IPS-NIHi7 (cell line): ENCODE data around the gene NRXN3.
A peak's percentile ranks its signal among the peaks of the same experiment; 100 is the strongest.
"Not testable (repeated sequence)": the region's sequence is repeated elsewhere in the genome, so short reads cannot be mapped to it uniquely, and the experiment has no call there.

Experiments
- DNase-seq: peaks from one replicate; pipeline ENCODE4 v3.0.0; 2012; ENCODE audit warnings: mixed read lengths; ENCODE audit errors: extremely low spot score

NRXN3 gene

DNA sequence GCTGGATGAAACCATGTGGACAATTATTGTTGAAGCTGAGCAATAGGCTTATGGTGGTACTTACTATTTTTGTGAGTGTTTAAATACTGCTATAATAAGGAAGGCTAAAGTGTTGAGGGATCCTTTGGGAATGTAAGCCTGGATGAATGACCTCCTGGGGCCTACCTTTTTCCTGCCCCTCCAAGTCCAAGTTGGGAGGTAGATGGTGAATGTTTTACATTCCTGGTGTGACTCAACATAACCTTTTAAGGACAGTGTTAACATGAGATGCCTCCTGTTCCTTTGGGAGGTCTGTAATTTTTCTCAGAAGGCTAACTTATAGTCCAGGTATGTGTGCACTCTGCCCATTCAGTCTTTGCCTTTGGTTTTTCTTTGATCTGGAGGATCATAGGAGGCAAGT lies 315.9 kb downstream of the NRXN3 start:
- DNase-seq: peak; percentile 42

DNA sequence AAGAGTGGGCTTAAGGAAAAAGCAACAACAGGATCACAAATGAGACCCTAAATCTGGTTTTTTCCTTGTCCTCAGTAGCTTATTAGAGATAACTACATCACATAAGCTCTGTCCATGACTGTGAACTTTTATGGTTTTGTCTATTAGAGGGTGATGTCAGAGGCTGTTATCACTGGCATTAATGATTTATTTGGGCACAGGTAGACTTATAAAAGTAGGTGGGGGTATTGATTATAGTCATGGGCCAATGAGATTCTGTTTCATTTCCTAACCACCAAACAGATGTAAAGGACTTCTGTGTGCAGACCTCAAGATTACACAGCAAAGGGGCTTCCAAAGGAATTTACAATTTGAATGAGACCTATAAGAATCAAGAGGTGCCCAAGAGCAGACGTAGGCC lies 316.4 kb downstream of the NRXN3 start:
- no peak for DNase-seq

DNA sequence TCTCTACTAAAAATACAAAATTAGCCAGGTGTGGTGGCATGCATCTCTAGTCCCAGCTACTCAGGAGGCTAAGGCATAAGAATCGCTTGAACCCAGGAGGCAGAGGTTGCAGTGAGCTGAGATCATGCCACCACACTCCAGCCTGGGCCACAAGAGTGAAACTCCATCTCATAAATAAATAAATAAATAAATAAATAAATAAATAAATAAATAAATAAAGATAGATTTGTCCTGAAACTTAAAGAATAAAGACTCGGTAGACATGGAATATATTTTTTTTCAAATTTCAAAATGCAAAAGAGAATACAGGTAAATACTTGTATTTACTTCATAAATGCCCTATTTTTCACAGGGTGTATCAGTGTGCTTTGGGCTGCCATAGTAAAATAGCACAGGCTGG lies 317.4 kb downstream of the NRXN3 start:
- not testable (repeated sequence) for DNase-seq

DNA sequence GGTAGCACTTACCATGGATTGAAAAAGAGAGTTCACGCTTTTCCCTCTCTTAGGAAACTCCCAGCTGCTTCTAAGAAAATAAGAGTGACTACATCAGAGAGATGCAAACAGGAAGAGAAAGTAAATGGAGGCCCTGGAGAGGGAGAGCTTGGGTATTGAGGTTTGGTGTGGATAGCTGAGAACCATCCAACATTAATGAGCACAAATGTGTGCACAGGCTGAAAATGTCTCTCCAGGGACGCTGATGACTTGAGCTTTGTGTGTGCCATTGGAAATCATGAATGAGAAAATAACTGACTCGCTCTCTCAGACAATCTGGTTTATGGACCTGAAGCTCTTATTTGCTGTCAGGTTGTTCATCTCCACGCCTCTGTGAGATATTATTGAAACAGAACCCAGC lies 318.8 kb downstream of the NRXN3 start:
- DNase-seq: no peak

DNA sequence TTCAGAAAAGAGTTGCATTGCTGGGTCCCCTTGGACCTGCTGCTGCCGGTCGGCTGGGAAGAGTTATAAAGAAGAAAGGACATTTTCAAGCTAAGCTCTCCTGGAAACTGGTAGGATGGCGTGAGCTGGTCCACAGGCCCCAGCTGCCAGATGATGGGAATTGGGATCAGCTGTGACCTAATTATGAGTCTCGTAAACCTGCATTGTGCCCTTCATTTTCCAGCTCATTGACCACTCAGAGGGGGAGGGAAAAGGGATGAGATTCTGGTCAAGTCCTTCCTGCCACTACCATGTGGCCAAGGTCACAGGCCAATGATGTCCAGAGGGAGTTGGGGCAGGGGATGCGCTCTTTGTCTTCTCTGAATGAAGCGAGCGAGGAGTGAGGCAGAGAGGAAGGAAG lies 320.9 kb downstream of the NRXN3 start:
- DNase-seq: no peak

DNA sequence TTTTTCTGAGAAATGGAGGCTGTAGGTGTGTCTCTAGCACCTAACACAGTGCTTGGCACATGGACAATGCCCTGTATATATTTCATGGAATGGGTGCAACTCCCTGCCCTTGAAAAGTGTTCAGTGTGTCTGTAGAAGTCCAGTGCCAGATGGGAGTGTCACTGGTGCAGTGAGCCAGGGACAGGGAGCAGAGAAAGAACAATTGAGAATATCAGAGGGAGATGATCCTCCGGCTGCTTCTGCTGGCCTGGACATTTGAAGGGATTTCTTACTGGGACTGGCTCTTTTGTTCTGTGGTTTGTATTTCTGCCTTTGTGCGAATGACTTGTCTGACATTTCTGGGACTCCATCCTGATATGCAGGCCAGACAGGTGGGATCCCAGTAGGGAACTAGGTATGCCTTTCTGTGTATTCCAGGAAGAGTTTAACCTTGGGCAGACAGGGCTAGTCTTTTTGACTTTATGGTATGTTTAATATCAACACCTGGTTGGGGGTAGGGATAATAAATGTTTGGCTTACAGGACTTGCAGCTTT lies 328.0 kb downstream of the NRXN3 start:
- DNase-seq: no peak

DNA sequence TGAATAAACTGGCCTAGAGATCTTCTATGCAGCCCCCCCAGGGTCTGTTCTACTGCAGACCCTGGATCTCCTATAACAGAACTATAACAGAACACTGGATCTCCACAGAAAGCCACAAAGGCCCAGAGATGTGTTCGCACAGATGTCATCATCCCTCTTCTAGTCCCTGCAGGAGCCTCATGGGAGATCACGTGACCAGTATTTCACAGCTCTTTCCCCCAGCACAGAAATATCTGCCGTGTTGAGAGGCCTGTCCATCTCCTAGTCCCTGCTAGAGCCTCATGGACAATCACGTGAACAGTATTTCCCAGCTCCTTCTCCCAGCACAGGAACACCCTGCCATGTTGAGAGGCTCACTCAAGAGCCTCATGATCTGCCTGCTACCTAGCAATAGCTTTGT lies 331.7 kb downstream of the NRXN3 start:
- DNase-seq: no peak

DNA sequence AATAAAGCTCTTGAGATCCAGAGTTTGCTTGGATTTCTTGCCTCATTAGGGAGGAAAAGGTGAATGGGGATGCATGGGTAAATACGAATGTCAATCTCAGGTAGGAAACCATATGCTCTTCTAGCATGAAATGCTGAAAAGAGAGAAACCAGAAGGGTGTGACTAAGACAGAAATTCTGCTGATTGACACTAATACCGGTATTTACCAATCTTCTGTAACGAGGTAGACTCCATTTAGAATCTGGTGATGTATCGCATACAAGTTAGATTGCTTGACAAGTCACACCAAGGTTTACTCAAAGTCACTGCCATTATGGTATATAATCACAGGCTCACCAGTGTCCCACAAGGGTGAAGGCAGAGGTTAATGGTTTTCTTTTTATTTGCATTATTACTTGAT lies 337.9 kb downstream of the NRXN3 start:
- DNase-seq: no peak

DNA sequence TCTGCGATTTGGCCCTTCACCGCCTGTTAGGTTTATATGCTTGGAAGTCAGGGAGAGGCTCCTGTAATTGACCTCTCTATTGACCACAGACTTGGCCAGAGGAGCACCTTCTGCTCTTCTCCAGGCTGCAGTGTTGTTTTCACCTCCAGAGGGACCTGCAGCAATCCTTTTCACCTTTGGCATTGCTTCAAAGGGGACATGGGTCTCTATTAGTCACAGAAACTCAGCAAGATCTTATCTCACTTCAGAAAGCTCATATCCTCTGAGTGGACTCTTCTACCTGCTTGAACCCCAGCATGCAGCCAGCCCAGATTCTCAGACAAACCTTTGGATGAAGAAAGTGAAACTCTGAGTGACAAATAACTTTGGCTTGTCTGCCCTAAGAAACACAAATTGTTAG lies 339.3 kb downstream of the NRXN3 start:
- peak; percentile 14 for DNase-seq

DNA sequence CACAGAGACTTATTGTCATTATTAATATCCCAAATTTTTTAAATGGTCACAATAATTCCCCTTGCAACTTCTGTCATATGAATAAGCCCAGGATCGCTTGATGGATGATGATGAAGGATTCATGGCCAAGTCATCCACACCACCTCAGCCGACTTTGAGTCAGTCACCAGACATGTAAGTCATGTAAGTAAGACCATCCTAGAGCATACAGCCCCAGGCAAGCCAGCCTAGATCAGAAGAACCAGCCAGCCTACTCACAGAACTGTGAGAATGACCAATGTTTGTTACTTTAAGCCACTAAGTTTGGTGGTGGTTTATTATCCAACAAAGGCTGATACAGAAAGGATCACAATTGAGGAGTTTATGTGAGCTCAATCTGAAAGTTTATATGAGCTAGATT lies 341.8 kb downstream of the NRXN3 start:
- no peak for DNase-seq

DNA sequence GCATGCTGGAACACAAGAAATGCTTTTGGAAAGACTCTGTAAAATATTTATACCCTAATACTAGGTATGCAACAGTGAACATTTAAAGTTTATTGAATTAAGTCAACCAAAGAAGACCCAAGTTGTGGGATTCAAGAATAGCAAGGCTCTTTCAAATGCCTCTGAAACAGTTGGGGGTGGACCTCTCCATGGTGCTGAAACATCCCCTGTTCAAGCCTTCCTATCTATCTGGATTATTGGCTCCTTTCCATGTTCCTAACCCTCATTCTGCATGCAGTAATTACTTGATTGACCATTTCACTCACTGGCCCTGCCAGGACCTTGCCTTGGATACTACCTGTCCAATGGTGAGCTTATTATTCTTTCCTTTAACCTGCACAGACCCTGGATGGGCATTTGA lies 349.7 kb downstream of the NRXN3 start:
- DNase-seq: peak; percentile 63

DNA sequence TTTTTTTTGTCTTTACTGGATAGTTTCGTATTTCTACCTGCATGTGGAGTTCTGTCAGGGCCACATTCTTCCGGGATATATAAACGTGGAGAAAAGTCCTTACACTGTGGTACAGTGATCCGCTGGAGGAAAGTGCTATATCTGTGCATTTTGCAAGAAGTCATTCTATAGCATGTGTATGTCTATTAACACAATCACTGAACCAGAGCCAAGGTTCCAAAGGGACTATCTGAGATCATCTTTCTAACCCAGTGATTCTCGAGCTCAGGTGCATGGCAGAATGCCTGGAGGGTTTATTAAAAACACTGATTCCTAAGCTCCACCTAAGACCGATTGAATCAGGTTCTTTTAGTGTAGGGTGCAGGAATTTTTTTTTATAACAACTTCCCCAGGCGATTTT lies 354.0 kb downstream of the NRXN3 start:
- DNase-seq: no peak

DNA sequence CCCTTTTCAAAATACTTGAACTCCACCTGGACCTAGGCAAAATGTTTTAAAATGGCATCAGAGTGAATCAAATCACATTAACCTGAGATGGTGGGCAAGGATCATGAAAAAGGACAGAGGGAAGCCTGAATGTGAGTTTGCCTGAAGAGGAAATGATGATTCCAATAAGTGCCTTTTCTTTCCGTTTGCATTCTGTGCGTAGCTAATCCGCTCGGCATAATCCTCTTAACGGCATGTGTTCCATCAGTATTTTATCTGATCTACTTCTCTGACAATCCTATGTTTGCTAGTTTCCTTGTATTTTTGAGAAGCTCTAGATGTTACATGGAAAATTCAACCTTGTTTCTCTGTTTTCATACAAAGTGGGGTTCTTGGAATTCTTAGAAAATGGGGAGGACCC lies 354.6 kb downstream of the NRXN3 start:
- DNase-seq: no peak

DNA sequence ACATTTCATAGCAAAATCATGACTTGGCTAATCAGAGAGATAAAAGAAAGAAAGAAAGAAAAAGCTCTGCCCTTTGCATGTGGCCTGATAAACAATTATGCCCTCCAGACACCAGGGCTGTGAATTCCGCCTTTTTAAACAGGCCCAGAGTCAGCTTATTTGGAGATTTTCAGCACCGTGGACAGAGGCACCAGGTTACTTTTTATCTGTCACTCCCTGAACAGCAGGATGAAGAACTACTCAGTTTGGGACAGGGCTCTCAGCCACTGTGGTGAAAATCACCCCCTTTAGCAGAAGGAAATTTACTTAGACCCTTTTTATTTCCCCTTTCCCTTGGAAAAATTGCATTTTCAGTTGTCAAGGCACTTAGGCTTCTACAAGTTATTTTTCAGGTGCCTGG lies 359.9 kb downstream of the NRXN3 start:
- DNase-seq: peak; percentile 76

DNA sequence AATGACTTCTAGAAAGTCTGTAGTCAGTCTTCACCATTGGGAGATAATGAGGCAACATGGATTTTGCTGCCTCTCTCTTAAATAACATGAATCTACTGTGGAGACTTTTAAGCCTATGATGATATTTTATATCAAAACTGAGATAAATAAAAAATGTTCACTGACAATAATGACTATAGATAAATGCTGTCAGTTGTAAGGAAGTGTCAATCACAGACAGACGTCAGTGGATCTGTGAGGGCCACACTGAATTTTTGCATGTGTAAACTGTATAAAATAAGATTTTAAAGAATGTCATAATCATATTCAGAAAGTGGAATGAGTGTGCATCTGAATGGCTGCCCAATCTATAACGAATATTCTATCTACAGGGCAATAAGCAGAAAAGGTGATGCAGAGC lies 364.0 kb downstream of the NRXN3 start:
- no peak for DNase-seq

DNA sequence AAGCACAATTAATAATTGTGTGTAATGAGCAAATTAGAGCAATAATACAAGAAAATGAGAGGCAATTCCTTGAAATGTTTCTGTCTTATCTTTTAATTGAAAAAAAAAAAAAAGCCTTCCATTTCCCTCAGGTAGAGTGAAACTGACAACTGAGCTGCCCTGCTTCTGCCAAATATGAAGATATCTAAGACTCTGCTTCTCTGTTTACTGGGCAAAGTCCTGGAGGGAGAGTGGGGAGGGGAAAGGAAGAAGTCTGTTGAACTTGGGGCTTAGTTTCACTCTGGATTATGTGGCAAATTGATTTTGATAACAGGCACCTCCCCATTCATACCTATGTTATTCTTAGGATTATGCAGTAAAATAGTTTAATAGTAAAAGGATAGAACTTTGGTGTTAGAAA lies 364.9 kb downstream of the NRXN3 start:
- DNase-seq: no peak

DNA sequence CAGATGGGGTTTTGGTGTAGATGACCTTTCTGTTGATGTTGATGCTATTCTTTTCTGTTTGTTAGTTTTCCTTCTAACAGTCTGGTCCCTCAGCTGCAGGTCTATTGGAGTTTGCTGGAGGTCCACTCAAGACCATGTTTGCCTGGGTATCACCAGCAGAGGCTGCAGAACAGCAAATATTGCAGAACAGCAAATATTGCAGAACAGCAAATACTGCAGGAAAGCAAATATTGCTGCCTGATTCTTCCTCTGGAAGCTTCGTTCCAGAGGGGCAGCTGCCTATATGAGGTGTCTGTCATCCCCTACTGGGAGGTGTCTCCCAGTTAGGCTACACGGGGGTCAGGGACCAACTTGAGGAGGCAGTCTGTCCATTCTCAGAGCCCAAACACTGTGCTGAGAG lies 371.6 kb downstream of the NRXN3 start:
- not testable (repeated sequence) for DNase-seq

DNA sequence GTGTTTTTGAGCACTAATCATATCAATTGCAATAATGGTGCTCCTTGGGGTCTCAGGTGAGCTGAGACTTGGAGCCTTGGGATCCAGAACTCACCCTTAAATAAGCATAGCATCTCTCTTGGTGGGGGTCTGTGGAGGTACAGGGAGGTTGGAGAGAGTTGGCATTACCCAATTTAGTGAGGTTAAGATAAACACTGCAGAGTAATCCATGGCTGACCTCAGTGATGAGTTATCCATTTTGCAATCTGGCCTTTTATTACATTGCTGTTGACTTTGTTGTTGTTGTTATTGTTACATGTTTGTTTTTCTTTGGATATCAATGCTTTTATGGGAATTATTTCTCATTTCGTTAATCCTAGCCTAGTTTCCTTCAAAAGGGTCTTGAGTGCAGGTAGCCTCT lies 373.3 kb downstream of the NRXN3 start:
- DNase-seq: no peak

DNA sequence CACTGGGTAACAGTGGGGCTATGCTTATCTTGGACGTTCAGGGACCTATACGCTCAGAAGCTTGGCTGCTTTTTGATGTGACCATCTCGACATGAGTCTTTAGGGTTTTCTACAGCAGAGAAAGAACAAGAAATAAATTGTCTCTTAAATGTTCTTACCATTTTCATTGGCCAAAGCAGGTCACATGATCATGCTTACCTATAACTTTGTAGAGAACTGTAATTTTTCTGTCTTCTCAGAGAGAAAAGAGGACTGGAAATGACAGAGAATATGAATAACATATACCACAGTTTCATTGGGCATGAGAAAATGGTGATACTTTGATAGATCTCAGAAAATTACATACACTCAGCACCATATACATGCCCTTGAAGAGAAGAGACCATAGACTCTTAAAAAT lies 390.9 kb downstream of the NRXN3 start:
- no peak for DNase-seq

DNA sequence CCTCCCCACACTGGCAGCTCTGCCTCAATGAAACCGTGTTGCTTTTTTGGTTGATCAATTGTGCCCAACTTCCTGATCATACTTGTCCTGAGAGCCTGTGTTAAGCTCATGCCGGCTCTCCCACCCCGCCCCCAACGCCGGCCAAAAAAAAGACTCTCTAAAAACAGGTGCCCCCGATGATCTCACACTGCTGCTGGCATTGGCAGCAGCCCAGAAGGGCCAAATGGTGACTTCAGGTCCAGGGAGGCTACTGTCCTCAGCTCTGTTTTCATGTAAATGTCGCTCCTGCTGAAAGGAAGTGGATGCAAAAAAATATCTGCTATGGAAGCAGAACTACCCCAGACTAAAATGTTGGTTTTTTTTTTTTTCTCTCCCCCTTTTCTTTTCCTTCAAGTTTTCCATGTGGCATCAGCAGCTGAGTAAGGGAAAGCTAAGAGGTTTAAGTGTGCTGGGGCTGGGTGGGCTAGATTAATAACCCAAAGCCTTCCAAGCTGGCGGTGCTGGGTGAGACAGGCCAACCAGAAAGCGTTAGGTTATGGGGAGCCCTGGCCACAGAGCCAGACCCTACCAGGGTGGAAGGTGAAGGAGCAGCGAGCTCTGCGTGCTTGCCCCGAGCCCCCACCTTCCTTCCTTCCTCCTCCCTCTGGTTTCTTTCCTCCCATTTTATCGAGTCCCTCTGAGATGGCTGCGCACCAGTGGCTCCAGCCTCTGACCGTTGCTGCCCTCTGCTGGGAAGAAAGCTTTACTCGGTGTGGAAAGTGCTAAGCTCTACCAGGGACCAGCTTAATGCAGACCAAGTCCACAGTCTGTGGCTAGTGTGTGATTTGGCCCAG lies 396.1 kb downstream of the NRXN3 start:
- peak; percentile 87 for DNase-seq

DNA sequence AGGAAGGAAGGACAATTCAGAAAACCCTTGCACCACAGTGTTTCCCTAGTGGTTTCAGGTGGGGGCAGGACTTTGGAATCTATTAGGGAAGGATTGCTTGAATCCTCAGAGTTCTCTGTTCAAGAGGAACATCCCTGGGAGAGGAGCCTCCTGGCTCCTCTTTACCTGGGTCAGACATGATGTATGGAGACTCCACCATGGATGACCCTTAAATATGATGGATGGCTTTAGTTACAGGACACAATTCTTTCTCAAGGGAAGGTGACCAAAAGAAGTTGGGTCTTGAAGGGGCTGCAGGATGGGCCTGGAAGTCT lies 396.6 kb downstream of the NRXN3 start:
- no peak for DNase-seq

DNA sequence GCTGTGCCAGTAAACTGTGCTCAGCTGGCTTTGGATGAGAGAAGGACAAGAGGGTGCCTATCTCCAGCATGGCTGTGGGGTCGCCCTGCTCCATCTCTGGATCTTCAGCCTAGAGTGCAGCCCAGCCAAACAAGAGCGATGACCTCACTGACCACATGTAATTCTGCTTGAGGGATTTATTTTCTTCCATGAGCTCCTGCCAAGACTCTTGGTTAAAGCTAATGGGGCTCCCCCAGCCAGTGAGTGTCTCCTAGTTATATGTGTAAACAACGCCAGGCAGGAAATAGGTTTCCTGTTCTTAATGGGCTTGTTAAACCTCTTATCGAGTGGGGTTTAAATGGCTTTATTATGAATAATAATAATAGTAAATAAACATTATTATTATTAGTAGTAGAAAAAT lies 397.2 kb downstream of the NRXN3 start:
- no peak for DNase-seq

DNA sequence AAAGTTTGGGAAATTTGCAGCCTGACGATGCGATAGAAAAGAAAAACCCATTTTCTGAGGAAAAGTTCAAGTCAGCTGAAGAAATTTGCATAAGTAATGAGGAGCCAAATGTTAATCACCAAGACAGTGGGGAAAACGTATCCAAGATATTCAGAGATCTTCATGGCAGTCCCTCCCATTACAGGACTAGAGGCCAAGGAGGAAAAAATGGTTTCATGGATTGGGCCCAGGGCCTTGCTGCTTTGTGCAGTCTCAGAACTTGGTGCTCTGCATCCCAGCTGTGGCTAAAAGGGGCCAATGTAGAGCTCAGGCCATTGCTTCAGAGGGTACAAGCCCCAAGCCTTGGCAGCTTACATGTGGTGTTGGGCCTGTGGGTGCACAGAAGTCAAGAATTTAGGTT lies 403.6 kb downstream of the NRXN3 start:
- DNase-seq: not testable (repeated sequence)
